Posterior cingulate gyrus (tissue), 11 donors: ENCODE results near the gene HSD17B2.

Experiments used
- DNase-seq, 10 donors: peaks; one replicate each; pipeline versions ENCODE4 v3.0.0 to v3.0.0-alpha.2; 2020 to 2021; ENCODE audit warnings: mixed read lengths in 3 of 10
- intact Hi-C: fragments of 100-400 bp; cut with DNase I; formaldehyde crosslinking; loops from one replicate; pipeline ENCODE4 v1.15.1; 2023

Gene HSD17B2

DNA sequence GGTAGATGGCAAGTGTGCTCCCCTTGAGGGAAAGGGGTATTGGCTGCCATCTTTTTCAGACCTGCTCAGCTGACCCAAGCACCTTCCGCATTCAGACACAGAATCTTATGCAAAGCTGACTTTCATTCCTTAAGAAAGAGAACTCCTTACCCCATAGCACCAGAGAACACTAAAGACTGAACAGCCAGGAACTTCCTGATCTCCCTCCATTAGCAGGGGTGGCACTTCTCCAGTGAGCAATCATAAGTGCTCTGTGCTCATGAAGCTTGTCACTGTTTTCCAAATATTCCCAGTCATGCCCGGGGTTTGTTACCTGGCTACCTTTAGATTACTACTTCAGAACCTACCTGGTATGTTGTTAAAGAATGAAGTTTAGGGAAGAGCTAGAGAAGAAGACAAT is 11.9 kb downstream of the HSD17B2 start:
- no peak for DNase-seq
- intact Hi-C loops = no loop called here

DNA sequence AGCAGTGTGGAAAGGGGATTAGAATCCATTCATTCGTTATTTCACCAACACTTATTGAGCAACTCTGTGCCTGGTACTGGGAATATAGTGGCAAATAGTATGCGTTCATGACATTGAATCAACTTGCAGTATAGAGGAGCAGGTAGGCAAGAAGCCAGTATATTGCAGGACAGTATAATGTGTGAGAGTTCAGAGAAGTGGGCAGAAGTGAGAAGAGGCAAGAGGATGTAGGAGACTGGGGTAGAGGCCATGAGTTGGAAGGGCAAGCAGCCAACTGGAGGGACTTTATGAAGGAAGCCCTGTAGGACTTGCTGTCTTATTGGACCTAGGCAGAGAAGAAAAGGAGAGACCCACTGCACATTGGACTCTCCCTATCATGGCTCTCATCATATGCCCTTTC is 12.3 kb downstream of the HSD17B2 start:
- no peak for DNase-seq
- intact Hi-C loops = no loop called here

DNA sequence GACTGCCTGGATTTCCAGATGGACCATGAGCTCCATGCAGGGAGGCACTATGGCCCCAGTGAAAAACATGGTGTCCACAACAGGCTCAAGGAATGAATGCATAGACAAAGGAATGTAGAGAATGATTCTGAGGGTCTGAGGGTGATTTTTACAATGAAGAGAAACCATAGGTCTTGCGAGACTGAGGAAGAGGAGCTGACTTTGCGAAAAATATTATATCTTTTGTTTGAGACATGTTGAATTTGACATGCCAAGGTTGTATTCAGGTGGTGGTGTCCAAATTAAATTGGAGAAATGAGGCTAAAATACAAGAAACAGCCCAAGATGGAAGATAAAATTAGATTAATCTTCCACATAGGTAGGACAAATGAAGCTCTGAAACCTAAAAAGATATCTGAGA is 12.7 kb downstream of the HSD17B2 start:
- DNase-seq = no peak
- intact Hi-C loops = no loop called here

DNA sequence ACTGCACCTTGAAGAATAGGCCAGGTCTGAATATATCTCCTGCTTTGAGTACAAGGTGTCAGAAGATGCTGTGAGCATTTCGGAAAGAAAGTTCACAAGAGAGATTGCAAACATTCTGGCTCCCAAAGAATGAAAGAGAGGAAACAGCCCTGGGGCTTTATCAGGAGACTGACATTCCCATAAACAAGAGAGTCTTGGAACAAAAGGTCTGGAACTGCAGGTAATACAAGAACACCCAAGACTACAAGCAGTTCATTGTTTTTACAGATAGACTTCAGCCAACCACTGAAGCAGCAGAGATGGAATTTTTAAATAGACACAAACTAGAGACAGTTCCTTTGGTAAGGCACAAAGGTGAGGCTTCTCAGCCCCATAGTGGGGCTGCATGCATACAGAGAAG is 14.4 kb downstream of the HSD17B2 start:
- DNase-seq = no peak
- intact Hi-C loops = no loop called here

DNA sequence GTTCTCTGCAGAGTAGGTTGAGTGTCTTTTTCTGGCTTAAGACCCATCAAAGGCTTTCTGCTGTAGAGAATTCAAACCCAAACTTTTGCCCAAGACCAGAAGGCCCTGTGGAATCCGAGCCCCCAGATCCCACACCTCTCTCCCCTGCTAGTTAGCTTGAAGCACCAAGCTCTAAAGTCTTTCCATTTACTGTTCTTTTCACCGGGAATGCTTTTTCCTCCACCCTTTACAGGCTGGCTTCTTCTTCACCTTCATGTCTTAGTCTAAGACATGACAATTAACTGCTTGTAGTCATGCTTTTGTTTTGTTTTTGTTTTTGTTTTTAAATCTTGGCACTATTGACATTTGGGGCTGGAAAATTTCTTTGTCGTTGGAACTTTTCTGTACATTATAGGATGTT is 15.5 kb downstream of the HSD17B2 start:
- intact Hi-C loops = no loop called here
- no peak for DNase-seq

DNA sequence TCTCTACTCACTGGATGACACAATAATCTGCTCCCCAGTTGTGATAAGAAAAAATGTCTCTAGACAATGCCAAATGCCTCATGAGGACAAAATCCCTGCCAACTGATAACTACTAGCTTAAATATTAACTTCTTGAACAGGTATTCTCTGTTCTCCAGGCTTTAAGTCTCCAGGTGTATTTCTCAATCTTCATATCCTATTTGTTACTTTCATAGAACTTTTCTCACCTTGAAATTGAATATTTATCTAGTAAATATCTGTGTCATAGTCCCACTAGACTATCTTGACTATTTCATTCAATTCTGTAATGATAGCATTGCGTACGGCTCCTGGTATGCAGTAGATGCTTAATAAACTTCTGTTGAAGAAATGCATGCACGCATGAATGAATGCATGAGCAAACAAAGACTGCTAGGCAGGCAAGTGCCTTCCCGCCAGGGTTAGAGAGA is 15.9 kb downstream of the HSD17B2 start:
- intact Hi-C loops = no loop called here
- no peak for DNase-seq

DNA sequence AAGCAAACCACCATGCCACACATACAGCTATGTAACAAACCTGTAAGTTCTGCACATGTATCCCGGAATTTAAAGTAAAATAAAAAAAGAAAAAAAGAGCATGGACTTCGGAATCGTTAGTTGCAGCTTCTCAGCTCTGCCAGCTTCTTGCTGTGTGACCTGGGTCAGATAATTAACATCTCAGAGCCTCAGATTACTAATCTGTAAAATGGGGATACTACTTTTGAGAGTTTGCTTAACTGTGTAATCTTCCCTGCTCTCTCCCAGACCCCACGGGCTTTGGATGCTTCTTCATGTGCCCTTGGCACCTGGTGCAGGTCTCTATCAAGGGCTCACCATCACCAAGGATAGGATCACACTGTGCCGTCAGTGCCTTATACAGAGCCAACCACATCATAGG is 16.6 kb downstream of the HSD17B2 start:
- intact Hi-C loops = no loop called here
- no peak for DNase-seq

DNA sequence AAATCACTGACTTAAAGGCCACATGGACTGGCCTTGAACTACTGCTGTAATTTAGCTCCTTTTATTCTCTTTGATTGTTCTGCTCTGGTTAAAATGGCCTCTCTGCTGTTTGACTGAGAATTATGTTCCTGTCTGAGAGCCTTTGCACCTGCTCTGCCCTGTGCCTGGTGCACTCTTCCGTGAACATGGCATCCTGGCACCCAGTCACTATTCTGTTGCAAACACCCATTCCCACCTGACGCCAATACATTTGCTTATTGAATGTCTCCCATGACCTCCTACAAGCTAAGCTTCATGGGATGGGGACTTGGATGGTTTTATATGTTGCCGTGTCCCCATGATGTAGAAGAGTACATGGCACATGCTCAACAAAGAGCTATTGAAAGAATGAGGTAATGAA is 20.1 kb downstream of the HSD17B2 start:
- intact Hi-C loops = no loop called here
- DNase-seq = no peak

DNA sequence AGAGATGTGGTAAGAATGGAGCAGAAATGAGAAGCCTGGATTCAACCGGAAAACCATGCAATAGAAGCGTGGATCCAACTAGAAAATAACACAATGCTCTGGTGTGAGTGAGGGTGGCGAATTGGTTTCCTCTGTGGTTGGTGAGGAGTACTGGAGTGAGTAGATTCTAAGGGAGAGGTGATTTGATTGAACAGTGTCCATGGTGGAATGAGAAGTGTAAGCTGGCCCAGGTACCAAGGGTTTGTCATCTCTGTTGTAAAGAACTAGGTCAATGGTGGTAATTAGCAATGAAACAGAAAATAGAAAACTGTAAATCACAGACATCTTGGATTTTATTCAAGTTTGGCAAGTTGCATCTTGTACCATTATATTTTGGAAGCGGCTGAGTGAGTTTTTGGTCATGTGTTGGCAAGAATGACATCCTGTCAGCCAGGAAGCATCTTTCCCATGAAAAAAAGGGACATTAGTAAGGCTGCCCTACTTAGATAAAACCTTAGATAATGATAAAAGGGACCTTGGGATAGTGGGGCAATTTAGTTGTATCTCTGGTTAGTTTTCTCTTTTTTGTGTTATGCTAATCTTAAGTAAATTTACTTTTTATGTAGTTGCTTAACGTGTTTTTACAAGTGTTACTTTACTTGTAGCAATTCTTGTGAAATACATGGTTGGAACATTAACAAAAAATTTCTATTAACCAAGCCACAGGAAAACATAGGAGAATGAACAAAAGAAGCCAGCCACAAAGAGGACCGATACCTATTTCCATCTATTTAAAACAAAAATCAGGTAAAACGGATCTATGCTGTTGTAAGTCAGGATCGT is 20.9 kb downstream of the HSD17B2 start:
- no peak for DNase-seq

DNA sequence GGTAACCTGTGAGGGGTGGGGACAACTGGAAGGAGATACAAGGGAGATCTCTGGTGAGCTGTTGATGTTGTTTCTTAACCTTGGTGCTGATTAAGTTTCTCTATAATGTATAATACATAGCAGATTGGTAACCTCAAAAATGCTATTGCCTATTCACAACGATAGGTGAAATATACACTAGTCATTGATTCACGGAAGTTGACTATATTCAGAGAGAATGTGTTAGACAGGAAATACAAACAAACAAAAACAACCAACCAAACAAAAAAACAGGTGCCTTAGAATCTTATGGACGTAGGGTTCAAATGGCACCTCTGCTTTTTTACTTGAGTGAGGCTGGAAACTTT is 21.5 kb downstream of the HSD17B2 start:
- DNase-seq = no peak
- intact Hi-C loops = no loop called here

More for the DNA sequence above, 20.9 kb downstream of the HSD17B2 start:
- intact Hi-C loops = no loop called here

DNA sequence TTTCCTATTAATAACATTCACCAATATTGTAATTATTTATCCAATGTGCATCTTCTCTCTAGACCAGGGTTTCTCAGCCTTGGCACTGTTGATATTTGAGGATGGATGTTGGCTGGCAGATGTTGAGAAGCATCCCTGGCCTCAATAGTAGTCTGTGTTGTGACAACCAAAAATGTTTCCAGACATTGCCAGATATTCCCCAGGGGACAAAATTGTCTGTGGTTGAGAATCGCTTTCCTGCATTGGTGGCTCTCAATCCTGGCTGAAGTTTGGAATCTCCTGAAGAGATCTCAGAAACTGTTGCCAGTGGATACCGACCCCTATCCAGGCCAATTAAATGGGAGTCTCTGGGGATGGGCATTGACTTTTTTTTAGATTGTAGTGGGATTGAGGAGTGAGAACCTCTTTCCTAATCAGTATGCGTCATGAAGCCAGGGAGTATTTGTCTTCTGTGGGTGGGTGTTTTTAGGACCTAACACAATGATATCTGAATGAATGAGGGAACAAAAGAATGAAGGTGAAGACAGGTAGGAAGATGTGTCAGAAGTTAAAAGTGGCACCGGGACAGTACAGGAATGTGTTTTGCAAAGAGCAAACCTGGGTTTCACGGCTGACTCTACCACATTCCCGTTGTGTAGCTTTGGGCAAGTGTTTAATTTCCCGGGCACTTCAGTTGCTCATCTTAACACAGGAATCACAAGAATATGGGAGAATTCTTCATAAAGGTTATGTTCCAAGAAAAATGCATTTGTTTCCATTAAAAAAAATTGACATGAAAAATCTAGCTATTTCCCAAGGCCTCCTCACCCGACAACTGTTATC is 24.3 kb downstream of the HSD17B2 start:
- intact Hi-C loops = no loop called here
- DNase-seq = no peak

DNA sequence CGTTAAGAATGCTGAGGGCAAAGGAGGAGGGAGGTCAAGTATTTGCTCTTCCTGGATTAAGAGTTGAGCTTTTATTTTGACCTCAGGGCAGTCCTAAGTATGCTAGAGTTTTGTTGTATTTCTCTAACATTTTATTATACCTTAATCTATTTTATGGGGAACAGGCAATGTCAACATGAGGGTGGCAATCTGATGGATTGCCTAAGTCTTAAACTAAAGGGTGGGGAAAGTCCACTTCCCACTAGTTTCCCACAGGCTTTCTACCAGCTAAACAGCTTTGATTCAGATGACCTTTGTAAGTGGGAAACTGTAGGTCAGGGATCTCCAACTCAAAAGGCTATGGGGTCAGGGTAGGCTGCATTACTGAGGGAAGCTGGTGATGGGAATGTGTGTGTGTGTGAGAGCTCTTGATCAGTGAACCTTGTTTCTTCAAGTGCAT is 24.9 kb downstream of the HSD17B2 start:
- no peak for DNase-seq
- intact Hi-C loops = no loop called here

DNA sequence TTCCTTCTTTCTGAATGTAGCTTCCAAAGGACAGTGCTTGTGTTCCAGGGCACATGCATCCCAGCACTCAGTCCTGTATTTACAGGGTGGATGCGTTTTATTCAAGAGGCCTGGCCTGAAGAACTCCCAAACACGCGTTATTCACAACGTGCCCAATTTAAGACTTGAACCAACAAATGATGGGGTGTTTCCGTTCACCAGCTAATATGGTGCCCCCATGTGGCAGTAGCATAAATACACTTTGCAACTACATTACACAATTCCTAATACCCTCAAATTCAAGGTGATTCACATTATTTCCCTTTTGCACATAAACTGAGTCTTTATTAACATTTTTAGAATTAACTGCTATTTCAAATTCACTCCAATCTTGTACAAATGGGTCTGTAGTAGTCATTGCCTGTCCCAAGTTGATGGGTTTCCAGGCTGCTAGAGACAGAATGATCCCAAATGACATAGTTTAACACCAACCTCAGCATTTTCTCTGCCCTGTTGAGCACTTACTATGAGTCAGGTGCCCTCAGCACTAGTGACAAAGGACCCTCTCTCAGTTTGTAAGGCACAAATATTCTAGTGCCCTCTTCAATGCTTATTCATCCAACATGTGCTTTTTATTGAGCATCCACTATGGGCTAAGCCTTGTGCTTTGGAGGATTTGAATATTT is 26.9 kb downstream of the HSD17B2 start:
- DNase-seq = no peak
- intact Hi-C loops = no loop called here

DNA sequence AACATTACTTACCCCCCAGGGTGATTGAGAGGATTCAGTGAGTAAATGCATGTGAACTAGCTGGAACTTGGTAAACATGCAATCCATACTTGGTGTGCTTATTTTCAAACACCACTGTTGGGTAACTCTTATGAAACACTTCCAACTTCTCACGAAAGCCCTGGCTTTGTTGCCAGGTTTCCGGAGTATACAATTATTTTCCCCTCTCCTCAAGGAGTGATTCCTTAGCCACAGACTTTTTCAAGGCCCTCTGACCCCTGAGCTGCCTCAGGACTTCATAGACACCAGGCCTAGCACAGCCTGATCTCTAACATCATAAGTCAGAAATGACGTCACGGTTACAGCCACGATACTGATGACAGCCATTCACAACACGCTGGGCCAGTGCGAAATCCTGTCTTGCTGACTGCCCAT is 27.6 kb downstream of the HSD17B2 start:
- intact Hi-C loops = no loop called here
- DNase-seq = no peak

DNA sequence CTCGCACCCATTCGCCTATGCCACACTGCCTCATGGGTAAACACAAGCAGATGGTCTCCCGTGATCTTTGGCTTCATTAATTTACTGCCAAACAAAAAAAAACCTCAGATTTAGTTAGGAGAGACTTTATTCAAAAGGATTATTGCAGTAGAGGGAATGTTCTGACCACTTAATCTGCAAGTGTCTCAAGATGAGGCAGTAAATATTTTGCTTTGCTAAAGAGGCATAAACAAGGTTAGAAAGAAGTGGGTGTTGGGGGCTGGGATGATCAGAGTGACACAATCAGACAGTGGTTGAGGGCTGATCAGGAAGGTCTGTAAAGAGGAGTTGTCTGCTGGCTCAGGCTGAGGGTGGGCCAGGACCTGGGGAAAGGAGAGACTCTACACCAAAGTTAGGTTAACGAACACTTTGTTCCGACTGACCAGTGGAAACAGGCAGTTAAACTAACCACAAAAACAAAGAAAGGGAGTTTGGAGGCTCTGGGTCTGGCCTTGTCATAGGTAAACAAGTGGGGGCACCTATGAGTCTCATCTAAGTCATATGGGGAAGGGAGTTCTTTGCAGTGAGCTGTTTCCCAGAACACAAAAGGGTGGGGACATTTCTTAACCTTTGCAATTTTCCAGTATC is 28.5 kb downstream of the HSD17B2 start:
- intact Hi-C loops = no loop called here
- DNase-seq = no peak

DNA sequence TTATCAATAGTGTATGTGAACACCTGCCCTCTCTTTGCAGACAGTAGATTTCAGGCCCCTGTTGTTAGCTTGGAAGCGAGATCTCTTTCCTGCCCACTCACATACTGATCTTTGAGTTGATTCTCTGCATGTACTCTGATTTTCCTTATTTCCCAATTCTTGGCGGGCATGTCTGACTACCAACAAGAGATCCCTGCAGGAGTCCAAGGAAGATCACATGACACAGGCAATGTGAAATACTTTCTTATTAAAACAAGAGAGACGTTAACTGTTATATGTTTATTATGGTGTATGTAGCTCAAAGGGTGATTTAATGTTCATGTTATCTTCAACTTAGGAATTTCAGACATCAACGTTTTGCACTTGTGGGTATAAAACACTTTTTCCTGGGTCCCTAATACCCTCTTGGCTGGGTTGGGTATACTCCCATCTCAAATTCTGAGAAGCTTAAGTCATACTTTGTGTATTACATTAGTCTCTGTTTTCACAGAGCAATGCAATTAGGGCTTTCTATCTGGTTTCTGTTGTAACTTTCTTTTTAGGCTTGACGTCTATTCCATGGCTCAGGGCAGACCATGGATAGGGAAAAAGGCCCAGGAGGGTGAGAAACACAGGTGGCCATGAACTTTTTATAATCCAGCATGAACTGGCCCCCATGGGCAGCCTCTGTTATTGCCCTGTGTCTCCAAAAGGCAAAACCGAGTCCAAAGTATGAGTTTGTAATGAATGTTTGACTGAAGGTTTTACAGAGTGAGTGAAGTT is 32.2 kb downstream of the HSD17B2 start:
- intact Hi-C loops = no loop called here

DNA sequence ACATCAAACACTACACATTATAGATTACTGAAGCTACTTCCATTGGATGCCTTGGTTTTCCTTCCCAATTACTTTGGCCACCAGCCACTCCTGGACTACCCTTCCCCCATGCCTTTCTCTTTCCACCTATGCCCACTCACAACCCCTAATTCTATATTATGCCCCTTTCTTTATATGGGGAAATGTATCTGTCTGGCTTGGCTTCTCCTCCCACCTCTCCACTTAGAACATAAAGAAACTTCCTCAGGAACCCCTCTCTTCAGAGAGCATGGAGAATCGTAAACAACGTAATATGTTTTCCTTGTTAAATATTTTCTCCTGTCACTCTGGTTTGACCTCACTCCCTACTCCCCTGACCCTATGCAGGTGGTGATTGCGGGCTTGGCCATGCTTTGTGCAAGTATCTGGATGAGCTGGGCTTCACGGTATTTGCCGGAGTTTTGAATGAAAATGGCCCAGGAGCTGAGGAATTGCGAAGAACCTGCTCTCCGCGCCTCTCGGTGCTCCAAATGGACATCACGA is 32.8 kb downstream of the HSD17B2 start:
- no peak for DNase-seq
- intact Hi-C loops = no loop called here

More for the DNA sequence above, 32.2 kb downstream of the HSD17B2 start:
- no peak for DNase-seq

DNA sequence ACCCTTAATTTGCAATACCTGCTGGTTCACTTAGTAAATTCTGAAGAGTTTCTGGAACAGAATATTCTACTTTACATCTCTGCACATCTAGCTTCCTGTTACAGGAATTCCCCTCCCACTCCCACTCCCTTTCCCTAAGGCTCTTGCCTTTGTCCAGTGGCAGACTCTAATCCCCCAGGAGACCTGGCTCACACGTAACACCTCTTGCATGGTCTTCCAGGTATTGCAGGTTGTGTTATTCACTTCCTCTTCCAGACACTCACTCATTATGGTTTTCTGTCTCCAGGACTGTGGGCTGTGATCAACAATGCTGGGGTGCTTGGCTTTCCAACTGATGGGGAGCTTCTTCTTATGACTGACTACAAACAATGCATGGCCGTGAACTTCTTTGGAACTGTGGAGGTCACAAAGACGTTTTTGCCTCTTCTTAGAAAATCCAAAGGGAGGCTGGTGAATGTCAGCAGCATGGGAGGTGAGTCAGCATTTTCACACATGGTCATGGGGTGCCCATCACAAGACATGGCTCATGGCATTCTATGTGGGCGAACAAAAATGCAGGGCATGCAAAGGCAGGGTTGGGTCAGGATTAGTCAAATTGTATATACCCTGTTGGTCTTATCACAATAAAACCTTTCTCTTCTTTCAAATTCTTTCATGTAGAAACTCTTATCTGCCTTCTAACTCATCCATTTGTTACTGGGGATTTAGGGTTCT is 35.8 kb downstream of the HSD17B2 start:
- intact Hi-C loops = no loop called here
- DNase-seq = no peak

DNA sequence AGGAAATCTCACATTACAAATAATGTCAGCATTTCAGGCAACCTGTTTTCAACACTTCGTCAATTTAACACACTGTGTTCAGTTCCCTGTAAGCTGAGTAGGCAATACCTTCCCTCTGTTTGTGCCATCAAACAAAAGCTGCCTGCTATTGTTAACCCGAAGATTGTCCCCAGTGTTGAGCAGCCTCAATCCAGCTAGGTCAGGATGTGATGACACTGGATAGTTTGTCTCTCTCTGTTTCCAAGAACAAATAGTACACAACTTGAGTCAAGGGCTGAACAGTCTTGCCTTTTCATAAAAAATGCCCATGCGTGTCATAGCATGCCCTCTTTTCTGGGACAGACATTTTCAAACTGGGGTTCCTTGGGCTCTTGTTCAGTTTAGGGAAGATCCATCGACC is 36.4 kb downstream of the HSD17B2 start:
- intact Hi-C loops = no loop called here
- no peak for DNase-seq
